ENCODE results near the gene HTR3A. TPM values are rescaled to one million over a fixed set of nuclear protein-coding genes. Genes with fewer than 3 reads are reported as not detected.
"Not testable (repeated sequence)": the region's sequence is repeated elsewhere in the genome, so short reads cannot be mapped to it uniquely, and the experiment has no call there.

HTR3A gene
- polyA plus RNA-seq (2013, experiment 1 of 2): 3.2 TPM
- polyA plus RNA-seq (2013, experiment 2 of 2): 3.3 TPM

- H3K9ac ChIP-seq (ENCODE audit: low read depth, low read length): no peak within 1 kb of the TSS
- H3K4me1 ChIP-seq (ENCODE audit: insufficient read depth, low read length): peaks cover 11% of the 10 kb centered on the region
- WGBS: 20% methylated on average over 12 of the region's 12 CpGs
- no peaks in the 10 kb centered on the region for H3K27me3 ChIP-seq (ENCODE audit: insufficient read depth, low read length)
- no peak within 1 kb of the TSS for H3K27ac ChIP-seq (ENCODE audit: low read depth, low read length)
- no peaks in the 10 kb centered on the region for H3K9me3 ChIP-seq (ENCODE audit: insufficient read depth, low read depth, low read length)
- H3K36me3 ChIP-seq (ENCODE audit: insufficient read depth, low read length): no peaks in the 10 kb centered on the region
- peak within 1 kb of the TSS; percentile 14; the same call in 1 of the 2 replicates for H3K4me3 ChIP-seq (ENCODE audit: low read length)
Measured at GRCh38 chr11:113974741-113975470, at the start of gene HTR3A. Gene HTR3A (plus strand): TSS chr11:113975108. CDS start chr11:113975326, 218 bp downstream.

- no peaks in the 10 kb centered on the region for H3K4me1 ChIP-seq (ENCODE audit: insufficient read depth, low read length)
- H3K9me3 ChIP-seq (ENCODE audit: insufficient read depth, low read depth, low read length): no peaks in the 10 kb centered on the region
- H3K27ac ChIP-seq (ENCODE audit: low read depth, low read length): no peak overlapping the region
- no peak overlapping the region for H3K4me3 ChIP-seq (ENCODE audit: low read length)
- no peak overlapping the region for H3K9ac ChIP-seq (ENCODE audit: low read depth, low read length)
- no peaks in the 10 kb centered on the region for H3K27me3 ChIP-seq (ENCODE audit: insufficient read depth, low read length)
- H3K36me3 ChIP-seq (ENCODE audit: insufficient read depth, low read length): no peaks in the 10 kb centered on the region
- WGBS: 91% methylated on average over 11 of the region's 12 CpGs
Measured at GRCh38 chr11:113926273-113927197, 48.4 kb upstream of the HTR3A start.

GRCh38 chr11:113928311-113928710 is 46.6 kb upstream of the HTR3A start:
- H3K9ac ChIP-seq (ENCODE audit: low read depth, low read length): no peak overlapping the region
- peaks cover 14% of the 10 kb centered on the region for H3K4me1 ChIP-seq (ENCODE audit: insufficient read depth, low read length)
- 96% methylated on average over 5 of the region's 5 CpGs for WGBS
- H3K4me3 ChIP-seq (ENCODE audit: low read length): no peak overlapping the region
- H3K27me3 ChIP-seq (ENCODE audit: insufficient read depth, low read length): no peaks in the 10 kb centered on the region
- H3K36me3 ChIP-seq (ENCODE audit: insufficient read depth, low read length): no peaks in the 10 kb centered on the region
- no peak overlapping the region for H3K27ac ChIP-seq (ENCODE audit: low read depth, low read length)
- H3K9me3 ChIP-seq (ENCODE audit: insufficient read depth, low read depth, low read length): no peaks in the 10 kb centered on the region

GRCh38 chr11:113932788-113933187 is 42.1 kb upstream of the HTR3A start:
- Histone ChIP-seq H3K9me3 (ENCODE audit: insufficient read depth, low read depth, low read length) (no peaks in the 10 kb centered on the region), H3K4me1 (ENCODE audit: insufficient read depth, low read length) (peaks cover 17% of the 10 kb centered on the region), H3K4me3 (ENCODE audit: low read length) (no peak overlapping the region), H3K36me3 (ENCODE audit: insufficient read depth, low read length) (no peaks in the 10 kb centered on the region), H3K27me3 (ENCODE audit: insufficient read depth, low read length) (no peaks in the 10 kb centered on the region), H3K27ac (ENCODE audit: low read depth, low read length) (peak overlapping the region; percentile 79; the same call in 1 of the 2 replicates), H3K9ac (ENCODE audit: low read depth, low read length) (no peak overlapping the region; the same call in 1 of the 2 replicates)
- WGBS: 42% methylated on average over 7 of the region's 7 CpGs

- WGBS: 93% methylated on average over 3 of the region's 3 CpGs
- not testable (repeated sequence) for H3K36me3 ChIP-seq (ENCODE audit: insufficient read depth, low read length); H3K4me3 ChIP-seq (ENCODE audit: low read length); H3K27me3 ChIP-seq (ENCODE audit: insufficient read depth, low read length); H3K9ac ChIP-seq (ENCODE audit: low read depth, low read length); H3K27ac ChIP-seq (ENCODE audit: low read depth, low read length); H3K9me3 ChIP-seq (ENCODE audit: insufficient read depth, low read depth, low read length)
- peaks cover 17% of the 10 kb centered on the region for H3K4me1 ChIP-seq (ENCODE audit: insufficient read depth, low read length)
Measured at GRCh38 chr11:113934193-113934592, 40.7 kb upstream of the HTR3A start.

- no peak overlapping the region for H3K9ac ChIP-seq (ENCODE audit: low read depth, low read length)
- no peak overlapping the region for H3K27ac ChIP-seq (ENCODE audit: low read depth, low read length)
- no peaks in the 10 kb centered on the region for H3K9me3 ChIP-seq (ENCODE audit: insufficient read depth, low read depth, low read length)
- H3K36me3 ChIP-seq (ENCODE audit: insufficient read depth, low read length): no peaks in the 10 kb centered on the region
- H3K4me1 ChIP-seq (ENCODE audit: insufficient read depth, low read length): peaks cover 17% of the 10 kb centered on the region
- H3K27me3 ChIP-seq (ENCODE audit: insufficient read depth, low read length): no peaks in the 10 kb centered on the region
- H3K4me3 ChIP-seq (ENCODE audit: low read length): no peak overlapping the region
- 100% methylated on average over 2 of the region's 4 CpGs for WGBS
Measured at GRCh38 chr11:113934761-113935160, 40.1 kb upstream of the HTR3A start.

- Histone ChIP-seq H3K4me3 (ENCODE audit: low read length) (no peak overlapping the region), H3K27ac (ENCODE audit: low read depth, low read length) (no peak overlapping the region), H3K36me3 (ENCODE audit: insufficient read depth, low read length) (no peaks in the 10 kb centered on the region), H3K27me3 (ENCODE audit: insufficient read depth, low read length) (no peaks in the 10 kb centered on the region), H3K4me1 (ENCODE audit: insufficient read depth, low read length) (peaks cover 17% of the 10 kb centered on the region), H3K9ac (ENCODE audit: low read depth, low read length) (no peak overlapping the region), H3K9me3 (ENCODE audit: insufficient read depth, low read depth, low read length) (no peaks in the 10 kb centered on the region)
- WGBS: 85% methylated on average over 4 of the region's 4 CpGs
Measured at GRCh38 chr11:113935858-113936257, 39.0 kb upstream of the HTR3A start.

- no peak overlapping the region for H3K9ac ChIP-seq (ENCODE audit: low read depth, low read length)
- no peak overlapping the region for H3K4me3 ChIP-seq (ENCODE audit: low read length)
- H3K4me1 ChIP-seq (ENCODE audit: insufficient read depth, low read length): peaks cover 7% of the 10 kb centered on the region
- H3K27ac ChIP-seq (ENCODE audit: low read depth, low read length): no peak overlapping the region
- H3K27me3 ChIP-seq (ENCODE audit: insufficient read depth, low read length): no peaks in the 10 kb centered on the region
- H3K36me3 ChIP-seq (ENCODE audit: insufficient read depth, low read length): no peaks in the 10 kb centered on the region
- no peaks in the 10 kb centered on the region for H3K9me3 ChIP-seq (ENCODE audit: insufficient read depth, low read depth, low read length)
- 75% methylated on average over 3 of the region's 3 CpGs for WGBS
Measured at GRCh38 chr11:113937918-113938317, 37.0 kb upstream of the HTR3A start.

GRCh38 chr11:113942256-113942655 is 32.7 kb upstream of the HTR3A start:
- Histone ChIP-seq H3K27ac (ENCODE audit: low read depth, low read length) (no peak overlapping the region), H3K4me1 (ENCODE audit: insufficient read depth, low read length) (no peaks in the 10 kb centered on the region), H3K36me3 (ENCODE audit: insufficient read depth, low read length) (no peaks in the 10 kb centered on the region), H3K9me3 (ENCODE audit: insufficient read depth, low read depth, low read length) (no peaks in the 10 kb centered on the region), H3K4me3 (ENCODE audit: low read length) (no peak overlapping the region), H3K9ac (ENCODE audit: low read depth, low read length) (no peak overlapping the region), H3K27me3 (ENCODE audit: insufficient read depth, low read length) (no peaks in the 10 kb centered on the region)
- 100% methylated on average over 4 of the region's 8 CpGs for WGBS

- 83% methylated on average over 2 of the region's 2 CpGs for WGBS
- not testable (repeated sequence) for H3K9me3 ChIP-seq (ENCODE audit: insufficient read depth, low read depth, low read length); H3K4me1 ChIP-seq (ENCODE audit: insufficient read depth, low read length); H3K9ac ChIP-seq (ENCODE audit: low read depth, low read length); H3K36me3 ChIP-seq (ENCODE audit: insufficient read depth, low read length); H3K27me3 ChIP-seq (ENCODE audit: insufficient read depth, low read length); H3K27ac ChIP-seq (ENCODE audit: low read depth, low read length); H3K4me3 ChIP-seq (ENCODE audit: low read length)
Measured at GRCh38 chr11:113946162-113946561, 28.7 kb upstream of the HTR3A start.

GRCh38 chr11:113947994-113948393 is 26.9 kb upstream of the HTR3A start:
- Histone ChIP-seq H3K4me1 (ENCODE audit: insufficient read depth, low read length) (peaks cover 19% of the 10 kb centered on the region; the same call in 1 of the 2 replicates), H3K36me3 (ENCODE audit: insufficient read depth, low read length) (no peaks in the 10 kb centered on the region), H3K27ac (ENCODE audit: low read depth, low read length) (no peak overlapping the region), H3K4me3 (ENCODE audit: low read length) (no peak overlapping the region), H3K27me3 (ENCODE audit: insufficient read depth, low read length) (no peaks in the 10 kb centered on the region), H3K9ac (ENCODE audit: low read depth, low read length) (no peak overlapping the region), H3K9me3 (ENCODE audit: insufficient read depth, low read depth, low read length) (no peaks in the 10 kb centered on the region)
- 89% methylated on average over 3 of the region's 4 CpGs for WGBS

Data from HUES64 (cell line).